Stimulated activated CD8-positive, alpha-beta memory T cell treated with anti-CD3 and anti-CD28 coated beads, Interleukin-15, amount 100 ng/mL, for 48 hours (primary cell): ENCODE data around the gene KCNRG.
"Not testable (repeated sequence)": the region's sequence is repeated elsewhere in the genome, so short reads cannot be mapped to it uniquely, and the experiment has no call there.

Experiments used
- DNase-seq, 2 donors: peaks; one replicate each; pipeline ENCODE4 v3.0.0-alpha.2; 2020; ENCODE audit warnings: low read depth in 2 of 2

The KCNRG gene, protein sequence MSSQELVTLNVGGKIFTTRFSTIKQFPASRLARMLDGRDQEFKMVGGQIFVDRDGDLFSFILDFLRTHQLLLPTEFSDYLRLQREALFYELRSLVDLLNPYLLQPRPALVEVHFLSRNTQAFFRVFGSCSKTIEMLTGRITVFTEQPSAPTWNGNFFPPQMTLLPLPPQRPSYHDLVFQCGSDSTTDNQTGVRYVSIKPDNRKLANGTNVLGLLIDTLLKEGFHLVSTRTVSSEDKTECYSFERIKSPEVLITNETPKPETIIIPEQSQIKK

DNA sequence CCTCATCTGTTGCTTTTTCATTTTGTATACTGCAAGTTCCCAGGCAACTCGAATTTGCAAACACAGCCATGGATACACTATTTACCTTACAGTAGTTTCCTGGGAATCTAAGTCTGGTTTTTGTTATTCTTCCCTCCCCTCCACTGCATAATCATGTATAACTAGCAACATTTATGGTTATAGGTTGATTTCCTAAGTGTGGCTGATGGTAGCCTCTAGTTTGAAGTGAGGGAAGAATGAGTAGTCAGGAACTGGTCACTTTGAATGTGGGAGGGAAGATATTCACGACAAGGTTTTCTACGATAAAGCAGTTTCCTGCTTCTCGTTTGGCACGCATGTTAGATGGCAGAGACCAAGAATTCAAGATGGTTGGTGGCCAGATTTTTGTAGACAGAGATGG is at the start of gene KCNRG:
TSS of gene KCNRG (plus strand) at position 187 of the 400 bp plus-strand sequence. CDS start at position 237, 50 bp downstream.
- no peak for DNase-seq

DNA sequence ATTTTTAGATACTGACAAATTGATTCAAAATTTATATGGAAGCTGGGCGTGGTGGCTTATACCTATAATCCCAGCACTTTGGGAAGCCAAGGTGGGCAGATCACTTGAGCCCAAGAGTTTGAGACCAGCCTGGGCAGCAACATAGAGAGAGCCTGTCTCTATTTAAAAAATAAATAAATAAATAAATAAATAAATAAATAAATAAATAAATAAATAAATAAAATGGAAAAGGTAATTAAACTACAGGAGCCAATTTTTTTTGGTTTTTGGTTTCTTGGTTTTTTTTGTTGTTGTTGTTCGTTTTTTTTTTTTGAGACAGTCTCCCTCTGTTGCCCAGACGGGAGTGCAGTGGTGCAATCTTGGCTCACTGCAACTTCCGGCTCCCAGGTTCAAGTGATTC is 47.8 kb upstream of the KCNRG start:
- no peak for DNase-seq

DNA sequence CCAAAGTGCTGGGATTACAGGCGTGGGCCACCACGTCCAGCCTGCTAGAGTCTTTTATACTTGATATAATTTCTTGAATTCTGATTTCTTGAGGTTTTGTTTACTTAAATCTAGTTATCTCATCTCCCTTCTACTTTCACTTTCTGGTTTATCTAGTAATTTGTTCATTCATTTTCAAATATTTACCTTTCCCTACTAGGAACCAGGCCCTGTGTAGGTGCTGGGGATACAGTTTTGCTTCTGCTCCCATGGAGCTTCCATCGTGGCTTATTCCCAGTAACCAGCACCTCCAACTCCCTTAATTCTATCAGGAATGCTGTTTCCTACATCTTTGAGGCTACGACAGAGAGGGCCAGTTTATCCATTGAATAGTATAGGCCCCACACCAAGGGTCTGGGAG is 42.5 kb upstream of the KCNRG start:
- no peak for DNase-seq

DNA sequence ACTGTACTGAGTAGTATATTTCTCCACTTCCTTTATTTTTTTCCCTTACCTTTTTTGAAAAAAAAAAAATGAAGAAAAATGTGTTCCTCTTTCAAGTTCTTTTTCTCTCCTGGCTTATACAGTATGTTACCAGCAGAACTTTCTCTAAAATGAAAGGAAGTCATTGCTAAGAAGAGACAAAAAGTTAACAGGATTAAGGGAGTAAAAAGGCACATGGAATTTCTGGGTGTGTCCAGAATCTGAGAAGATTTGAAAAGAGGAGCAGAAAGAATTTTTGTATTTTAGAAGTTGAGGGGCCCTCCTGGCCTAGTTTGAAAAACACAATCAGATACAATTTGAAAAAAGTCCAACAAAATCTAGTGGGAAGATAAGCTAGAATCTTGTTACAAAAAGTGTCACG is 39.4 kb upstream of the KCNRG start:
- no peak for DNase-seq

DNA sequence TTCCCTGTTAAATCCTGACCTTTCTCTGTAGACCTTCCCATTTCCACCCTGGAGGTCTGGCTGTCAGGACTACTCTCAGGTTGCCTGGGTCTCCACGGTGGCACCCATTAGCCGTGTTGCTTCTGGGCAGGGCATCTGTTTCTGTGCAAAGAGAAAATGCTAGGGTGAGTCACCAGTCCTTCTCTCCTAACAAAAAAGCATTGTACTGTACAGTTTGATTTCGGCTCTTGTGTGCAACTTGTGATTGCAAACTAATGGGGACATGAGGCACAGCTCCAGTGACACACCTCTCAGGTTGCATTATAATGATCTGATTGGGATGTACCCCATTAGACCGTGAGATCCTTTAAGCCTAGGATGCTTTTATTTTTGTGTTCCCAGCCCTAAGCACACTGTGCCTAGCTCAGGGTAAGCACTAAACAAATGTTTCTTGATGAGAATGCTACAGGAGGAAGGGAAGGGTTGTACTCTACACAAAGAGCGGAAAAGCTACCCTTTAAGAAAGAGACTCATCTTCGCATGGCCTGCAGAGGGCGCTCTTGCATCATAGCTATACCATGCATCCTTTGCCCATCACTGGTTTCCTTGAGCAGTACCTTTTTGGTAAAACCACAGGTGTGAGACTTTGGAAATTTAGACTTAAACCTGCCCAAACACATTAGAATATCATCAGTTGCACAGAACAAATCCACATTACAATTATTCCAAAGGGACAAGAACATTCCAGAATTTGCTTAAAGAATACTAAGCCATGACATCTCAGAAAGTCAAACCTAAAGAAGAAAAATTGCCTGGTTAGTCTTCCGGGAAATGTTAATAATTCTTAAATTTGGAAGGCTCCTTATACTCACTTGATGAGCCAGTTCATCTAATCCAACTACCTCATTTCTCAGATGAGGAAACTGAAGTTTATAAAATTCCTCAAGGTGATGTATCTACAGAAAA is 38.7 kb upstream of the KCNRG start:
- DNase-seq, result peak; percentile 19 to 44

DNA sequence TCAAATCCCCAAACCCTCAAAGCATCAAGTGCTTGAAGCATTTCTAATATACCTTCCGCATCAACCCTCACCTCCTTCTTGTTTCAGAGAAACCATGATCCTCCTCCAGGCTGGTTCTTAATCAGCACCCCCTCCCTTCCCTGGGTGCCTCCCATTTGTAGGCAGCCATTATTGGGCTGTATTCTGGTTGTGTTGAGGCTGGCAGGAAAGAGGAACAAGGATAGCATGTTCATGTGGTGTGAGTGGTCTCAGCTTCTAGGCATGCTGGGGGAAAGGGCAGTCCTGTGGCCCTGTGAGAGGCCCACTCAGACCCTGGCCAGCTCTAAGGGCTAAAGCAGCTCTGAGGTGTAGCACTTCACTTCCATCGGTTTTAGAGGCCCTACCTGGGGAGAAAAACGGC is 37.3 kb upstream of the KCNRG start:
- no peak for DNase-seq

DNA sequence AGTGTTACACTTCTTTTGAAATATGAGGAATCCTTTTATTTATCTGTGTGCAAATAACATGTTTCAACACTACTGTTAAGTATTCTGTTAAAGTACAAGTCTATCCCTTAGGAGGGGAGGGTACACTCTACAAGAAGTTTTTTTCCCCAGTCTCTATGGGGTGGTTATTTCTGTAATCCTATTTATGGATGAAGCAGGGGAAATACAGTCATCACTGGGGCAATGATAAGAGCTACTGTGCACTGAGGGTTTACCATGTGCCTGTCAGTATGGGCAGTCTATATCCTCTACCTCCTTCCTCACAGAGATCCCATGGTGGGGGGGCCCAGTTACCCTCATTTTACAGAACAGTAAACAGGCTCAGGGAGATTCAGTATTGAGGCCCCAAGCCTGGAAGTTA is 35.0 kb upstream of the KCNRG start:
- DNase-seq, result no peak

DNA sequence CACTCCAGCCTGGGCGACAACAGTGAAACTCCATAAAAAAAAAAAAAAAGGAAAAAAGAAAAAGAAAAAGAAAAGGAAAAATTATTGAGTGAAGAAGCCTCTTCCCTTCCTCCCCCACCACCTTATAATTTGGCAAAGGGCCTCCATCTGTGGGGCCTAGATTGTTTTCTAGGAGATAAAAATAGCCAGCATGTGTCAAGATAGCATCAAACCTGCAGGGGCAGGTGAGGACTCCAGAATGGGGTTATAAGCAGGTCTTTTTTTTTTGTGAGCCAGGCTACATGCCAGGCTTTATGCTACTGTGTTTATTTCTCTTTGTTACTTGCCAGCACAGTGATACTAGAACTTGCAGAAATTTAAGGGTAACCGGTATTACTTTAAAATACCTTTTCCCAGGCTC is 30.1 kb upstream of the KCNRG start:
- no peak for DNase-seq

DNA sequence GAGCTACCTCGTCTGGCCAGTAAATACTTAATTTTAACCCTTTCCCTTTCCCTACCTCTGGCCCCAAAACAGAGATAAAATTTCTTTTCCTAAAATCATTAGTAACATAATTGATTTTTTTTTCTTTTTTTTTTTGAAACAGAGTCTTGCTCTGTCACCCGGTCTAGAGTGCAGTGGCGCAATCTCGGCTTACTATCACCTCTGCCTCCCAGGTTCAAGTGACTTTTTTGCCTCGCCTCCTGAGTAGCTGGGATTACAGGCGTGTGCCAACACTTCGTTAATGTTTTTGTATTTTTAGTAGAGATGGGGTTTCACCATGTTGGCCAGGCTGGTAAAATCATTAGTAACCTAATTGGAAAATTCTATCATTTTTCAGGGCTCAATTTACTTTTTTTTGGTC is 28.8 kb upstream of the KCNRG start:
- DNase-seq, result no peak

DNA sequence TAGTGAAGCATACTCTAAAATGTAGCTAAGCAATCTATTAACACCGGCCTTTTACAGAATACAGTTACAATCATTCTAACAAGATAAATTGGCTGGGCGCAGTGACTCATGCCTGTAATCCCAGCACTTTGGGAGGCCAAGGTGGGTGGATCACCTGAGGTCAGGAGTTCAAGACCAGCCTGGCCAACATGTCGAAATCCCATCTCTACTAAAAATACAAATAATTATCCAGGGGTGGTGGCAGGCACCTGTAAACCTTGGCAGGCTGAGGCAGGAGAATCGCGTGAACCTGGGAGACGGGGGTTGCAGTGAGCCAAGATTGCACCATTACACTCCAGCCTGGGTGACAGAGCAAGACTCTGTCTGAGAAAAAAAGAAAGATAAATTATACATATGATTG is 24.6 kb upstream of the KCNRG start:
- not testable (repeated sequence) for DNase-seq

DNA sequence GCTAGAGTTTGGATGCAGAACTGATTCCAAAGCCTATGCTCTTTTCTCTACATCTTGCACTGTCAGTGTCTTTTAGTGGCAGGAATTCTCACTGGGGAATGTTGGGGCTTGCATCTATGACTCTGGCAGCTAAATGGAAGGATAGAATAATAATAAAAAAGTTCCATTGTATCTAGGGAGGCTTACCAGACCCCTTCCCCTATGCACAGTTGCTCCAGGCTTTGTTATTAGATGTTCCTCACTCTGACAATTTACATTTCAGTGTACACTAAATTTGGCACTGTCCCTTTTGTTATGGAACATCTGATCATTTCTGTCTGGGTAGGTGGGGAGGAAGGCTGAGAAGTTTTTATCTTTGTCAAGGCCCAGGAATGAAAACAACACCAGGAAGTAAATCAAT is 22.1 kb upstream of the KCNRG start:
- DNase-seq, result no peak

DNA sequence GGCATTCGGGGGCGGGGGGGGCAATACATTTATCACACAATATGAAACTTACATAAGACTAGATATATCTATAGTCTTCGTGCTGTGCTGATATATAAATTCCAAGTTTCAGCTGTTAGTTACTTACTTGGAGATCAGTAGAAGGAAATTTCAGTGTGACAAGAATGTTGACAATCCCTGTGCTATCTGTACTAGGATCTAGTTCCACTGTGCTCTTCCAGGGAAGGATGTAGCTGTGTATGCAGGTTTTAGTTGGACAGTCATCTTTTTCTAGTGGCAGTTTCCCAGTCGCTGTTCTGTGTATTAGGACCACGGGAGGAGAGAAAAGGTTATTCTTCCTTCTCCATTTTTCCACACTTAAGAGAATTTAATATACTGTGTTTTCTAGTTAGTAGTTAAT is 21.6 kb upstream of the KCNRG start:
- DNase-seq, result no peak

DNA sequence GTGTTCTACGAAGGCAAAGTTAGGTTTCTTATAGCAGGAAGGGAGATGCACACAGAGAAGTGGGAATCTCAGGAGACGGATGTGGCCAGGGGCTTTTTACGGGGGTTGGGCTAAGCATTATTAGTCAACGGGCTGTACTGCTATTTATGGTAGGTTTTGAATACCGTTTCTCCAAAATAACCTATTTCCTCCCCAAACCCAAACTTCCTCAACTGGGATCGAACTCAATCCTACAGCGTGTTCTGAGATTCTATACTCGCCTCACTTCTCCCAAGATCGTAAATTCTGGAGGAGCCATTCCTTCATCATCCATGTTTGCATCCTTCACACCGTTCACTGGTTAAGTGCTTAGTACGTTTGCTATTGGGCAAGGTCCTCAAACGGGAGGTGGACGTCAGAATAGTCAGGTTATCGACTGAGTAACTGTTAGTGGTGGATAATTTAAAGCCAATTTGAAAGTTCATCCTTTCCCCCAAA is 19.6 kb upstream of the KCNRG start:
- no peak for DNase-seq

DNA sequence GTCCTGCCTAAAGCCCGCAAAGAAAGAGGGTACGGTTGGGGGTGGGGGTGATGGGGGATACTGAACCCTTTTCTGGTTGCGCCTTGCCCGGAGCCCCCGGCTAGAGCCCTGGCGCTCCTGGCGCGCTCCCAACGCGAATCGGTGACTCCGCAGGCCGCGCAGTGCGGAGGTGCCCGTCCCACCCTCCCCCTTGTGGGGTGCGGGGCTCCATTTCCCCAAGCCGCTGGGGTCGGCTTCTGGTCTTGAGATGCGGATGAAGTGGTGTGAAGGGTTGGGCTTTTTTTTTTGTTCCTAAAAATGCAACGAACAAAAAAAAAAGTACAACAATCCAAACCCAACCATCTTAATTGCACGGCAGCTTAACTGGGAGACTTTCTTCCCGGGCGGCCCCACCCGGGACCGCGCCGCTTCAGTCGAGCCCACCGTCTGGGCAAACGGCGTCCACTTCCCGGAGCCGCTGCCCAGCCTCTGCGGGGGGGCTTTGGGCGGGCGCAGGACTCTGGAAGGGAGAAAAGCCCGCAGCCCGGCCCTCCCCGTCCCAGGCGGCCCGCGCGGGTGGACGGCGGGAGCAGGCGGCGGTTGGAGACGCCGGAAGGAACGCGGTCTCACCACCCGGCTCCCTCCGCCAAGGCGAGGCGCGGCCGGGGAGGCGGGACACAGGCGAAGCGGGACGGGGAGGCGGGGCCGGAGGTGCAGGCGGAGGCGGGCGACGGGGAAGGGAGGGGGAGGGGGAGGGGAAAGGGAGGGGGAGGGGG is 18.9 kb upstream of the KCNRG start:
- peak; percentile 76 to 79 for DNase-seq

DNA sequence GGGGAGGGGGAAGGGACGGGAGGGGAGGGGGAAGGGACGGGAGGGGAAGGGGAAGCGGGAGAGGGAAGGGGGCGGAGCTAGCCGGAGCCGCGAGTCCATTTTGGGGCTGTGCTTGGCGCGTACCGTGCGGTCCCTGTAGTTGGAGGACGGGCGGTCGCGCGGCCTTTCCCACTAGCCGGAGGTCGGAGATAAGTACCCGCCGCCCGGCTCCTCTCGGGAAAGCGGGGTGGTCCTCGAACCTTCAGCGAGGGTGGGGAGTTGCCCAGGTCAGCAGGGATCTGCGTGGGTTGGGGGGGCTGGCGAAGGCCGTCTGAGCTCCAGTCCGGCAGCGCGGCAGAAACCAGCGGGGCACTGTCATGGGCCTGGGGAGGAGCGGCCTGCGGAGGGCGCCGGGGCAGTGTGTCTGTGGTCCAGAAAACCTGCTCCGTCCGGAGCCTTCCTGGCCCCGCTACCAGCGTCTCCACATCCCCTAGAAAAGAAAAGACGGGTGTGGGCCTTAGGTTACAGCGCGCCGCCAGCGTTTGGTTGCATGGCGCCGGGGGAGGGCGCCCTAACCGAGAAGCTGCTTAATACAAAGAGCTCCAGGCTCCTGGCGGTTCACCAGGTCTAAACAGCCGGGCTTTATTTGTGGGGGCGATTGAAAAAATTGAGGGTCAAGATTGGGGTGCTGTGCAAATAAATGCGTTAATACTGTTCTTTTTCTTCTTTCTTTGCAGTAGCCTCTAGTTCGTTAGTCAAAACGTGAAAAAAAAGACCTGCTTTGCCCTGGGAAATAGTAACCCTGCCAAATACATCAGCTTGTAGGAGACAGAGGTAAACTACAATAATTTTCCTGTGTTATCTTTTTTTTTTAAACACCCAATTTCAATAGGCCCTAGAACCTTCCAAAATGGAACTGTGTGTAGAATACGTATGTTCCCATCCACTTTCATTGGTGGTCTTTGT is 18.0 kb upstream of the KCNRG start, which contains the start of gene TRIM13:
TSS of gene TRIM13 (plus strand) at position 92 of the 945 bp plus-strand sequence. CDS start 14,899 bp downstream, outside the sequence.
- peak; percentile 70 to 73 for DNase-seq

DNA sequence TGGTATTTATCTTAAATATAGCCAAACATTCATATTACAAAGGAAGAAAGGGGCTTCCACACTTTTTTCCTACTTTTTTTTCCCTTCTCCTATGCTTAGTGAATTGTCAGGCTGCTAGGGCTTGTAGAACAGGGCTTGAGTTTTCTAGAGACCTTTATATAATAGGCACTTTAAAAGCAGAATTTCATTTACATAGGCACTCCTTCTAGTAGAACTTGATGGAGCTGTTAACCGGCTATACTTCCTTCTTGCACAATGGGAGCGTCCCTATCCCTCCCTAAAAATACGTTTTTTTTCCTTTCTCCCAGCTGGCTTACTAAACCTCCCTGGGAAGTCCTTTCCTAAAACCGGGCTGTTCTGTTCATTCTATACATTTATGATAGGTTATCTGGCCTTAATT is 17.3 kb upstream of the KCNRG start:
- no peak for DNase-seq

DNA sequence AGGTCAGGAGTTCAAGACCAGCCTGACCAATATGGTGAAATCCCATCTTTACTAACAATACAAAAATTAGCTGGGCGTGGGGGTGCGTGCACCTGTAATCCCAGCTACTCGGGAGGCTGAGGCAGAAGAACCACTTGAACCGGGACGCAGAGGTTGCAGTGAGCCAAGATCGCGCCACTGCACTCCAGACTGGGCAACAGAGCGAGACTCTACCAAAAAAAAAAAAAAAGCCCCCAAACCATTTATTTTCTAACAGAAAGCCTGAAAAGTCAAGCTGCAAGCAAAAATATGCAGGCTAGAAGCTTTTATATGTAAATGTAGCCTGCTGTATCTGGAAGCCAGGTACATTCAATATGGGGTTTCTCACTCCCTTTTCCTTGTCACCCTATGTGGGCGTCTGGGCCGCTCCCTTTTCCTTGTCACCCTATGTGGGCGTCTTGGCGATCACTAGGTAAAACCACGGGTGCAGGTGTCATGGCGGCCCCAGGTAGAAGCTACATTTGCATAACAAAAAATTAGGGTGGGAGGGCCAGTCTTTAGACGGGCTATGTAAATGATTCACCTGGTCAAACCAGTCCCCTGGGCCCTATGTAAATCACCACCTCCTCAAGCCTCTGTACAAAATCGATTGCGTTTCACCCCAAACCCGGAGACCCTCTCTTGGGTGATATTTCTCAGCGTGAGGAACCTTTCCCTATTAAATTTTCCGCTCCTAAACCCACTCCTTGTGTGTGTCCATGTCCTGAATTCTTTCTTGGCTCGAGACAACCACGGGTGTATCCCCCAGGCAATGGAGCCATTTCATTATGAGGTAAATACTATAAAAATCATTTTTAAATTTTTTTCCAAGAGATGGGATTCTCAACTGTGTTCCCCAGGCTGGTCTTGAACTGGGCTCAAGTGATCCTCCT is 16.3 kb upstream of the KCNRG start:
- no peak for DNase-seq

DNA sequence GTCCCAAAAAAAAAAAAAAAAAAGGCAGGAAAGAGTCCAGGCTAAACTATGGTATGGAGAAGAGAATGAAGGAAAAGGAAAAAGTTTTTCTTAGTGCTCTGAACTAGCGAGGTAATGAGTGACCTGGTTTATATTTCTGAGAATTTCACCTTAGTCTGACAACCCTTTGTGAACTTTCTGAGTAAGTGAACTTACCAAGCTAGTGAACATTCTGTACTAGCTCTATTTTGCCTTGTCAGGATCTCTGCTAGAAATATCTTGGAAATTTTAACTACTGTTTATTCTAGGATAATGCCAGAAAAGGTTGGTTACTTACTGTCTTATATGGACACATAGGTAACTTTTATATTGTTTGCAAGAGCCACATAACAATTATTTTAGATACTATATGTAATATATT is 14.0 kb upstream of the KCNRG start:
- no peak for DNase-seq

DNA sequence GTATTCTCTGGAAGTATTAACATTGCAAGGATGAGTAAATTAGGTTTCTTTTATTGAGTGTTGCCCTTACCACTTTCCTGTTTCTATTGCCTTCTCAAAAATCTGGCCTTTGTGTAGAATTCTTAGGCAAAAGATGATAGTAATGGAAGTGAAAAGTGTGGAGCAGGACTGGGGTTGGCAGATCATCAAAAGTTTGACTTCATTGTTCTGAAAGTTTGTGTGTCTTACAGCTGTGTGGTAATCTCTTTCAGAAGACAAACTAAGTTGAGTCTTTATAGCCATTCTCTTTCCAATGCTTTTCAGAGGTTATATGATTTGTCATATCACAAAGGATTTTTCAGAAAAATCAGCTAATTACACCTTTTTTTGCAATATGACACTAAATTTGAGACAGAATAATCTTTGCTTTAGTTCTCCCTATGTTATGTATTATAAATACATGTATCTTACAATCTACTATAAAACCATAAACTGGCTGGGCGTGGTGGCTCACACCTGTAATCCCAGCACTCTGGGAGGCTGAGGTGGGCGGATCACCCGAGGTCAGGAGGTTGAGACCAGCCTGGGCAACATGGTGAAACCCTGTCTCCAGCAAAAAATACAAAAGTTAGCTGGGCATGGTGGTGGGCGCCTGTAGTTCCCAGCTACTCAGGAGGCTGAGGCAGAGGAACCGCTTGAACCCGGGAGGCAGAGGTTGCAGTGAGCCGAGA is 8.7 kb upstream of the KCNRG start:
- no peak for DNase-seq
